GM23248 (cell line): Measurements from ENCODE around the gene GMEB2. TPM values are rescaled to one million over a fixed set of nuclear protein-coding genes. Genes with fewer than 3 reads are reported as not detected.

Experiments used
- DNase-seq: peaks from one replicate; pipeline ENCODE4 v3.0.0-alpha.2; 2015
- H2AFZ ChIP-seq: fragments of 200-600 bp; sonication (generic); 2 replicates; pipeline ENCODE4 v1.6.1; 2016; ENCODE audit warnings: antibody characterized with exemption
- H3F3A ChIP-seq: fragments of 200-600 bp; sonication (generic); 2 replicates; pipeline ENCODE4 v1.6.1; 2016; ENCODE audit warnings: mild to moderate bottlenecking, antibody characterized with exemption, mixed run types; ENCODE audit not compliant: insufficient read depth
- H3K27ac ChIP-seq: fragments of 200-600 bp; sonication (generic); 2 replicates; pipeline ENCODE4 v1.5.1; 2016; ENCODE audit warnings: mild to moderate bottlenecking
- H3K27me3 ChIP-seq: fragments of 200-600 bp; sonication (generic); replicated peaks from 2 replicates; pipeline ENCODE4 v1.6.1; 2016; ENCODE audit warnings: mild to moderate bottlenecking; ENCODE audit not compliant: insufficient read depth
- H3K36me3 ChIP-seq: fragments of 200-600 bp; sonication (generic); 2 replicates; pipeline ENCODE4 v1.6.1; 2016; ENCODE audit warnings: low read depth, mild to moderate bottlenecking
- H3K4me1 ChIP-seq: fragments of 200-600 bp; sonication (generic); 2 replicates; pipeline ENCODE4 v1.6.1; 2016; ENCODE audit warnings: mild to moderate bottlenecking; ENCODE audit not compliant: insufficient read depth
- H3K4me2 ChIP-seq: fragments of 200-600 bp; sonication (generic); one replicate; pipeline ENCODE4 v1.6.1; 2016; ENCODE audit warnings: mild to moderate bottlenecking; ENCODE audit not compliant: unreplicated experiment
- H3K4me3 ChIP-seq: fragments of 200-600 bp; sonication (generic); 2 replicates; pipeline ENCODE4 v1.5.1; 2016; ENCODE audit warnings: mild to moderate bottlenecking
- H3K79me2 ChIP-seq: fragments of 200-600 bp; sonication (generic); 2 replicates; pipeline ENCODE4 v1.6.1; 2016; ENCODE audit warnings: mild to moderate bottlenecking; ENCODE audit not compliant: insufficient read depth
- H3K9ac ChIP-seq: fragments of 200-600 bp; sonication (generic); 2 replicates; pipeline ENCODE4 v1.6.1; 2016; ENCODE audit warnings: mild to moderate bottlenecking
- H3K9me2 ChIP-seq: fragments of 200-600 bp; sonication (generic); 2 replicates; pipeline ENCODE4 v1.6.1; 2016; ENCODE audit warnings: mixed run types, mild to moderate bottlenecking, moderate library complexity; ENCODE audit not compliant: insufficient read depth
- H3K9me3 ChIP-seq: fragments of 200-600 bp; sonication (generic); one replicate; pipeline ENCODE4 v1.6.1; 2017; ENCODE audit warnings: low read depth
- H4K20me1 ChIP-seq: fragments of 200-600 bp; sonication (generic); 2 replicates; pipeline ENCODE4 v1.6.0; 2016; ENCODE audit not compliant: insufficient read depth
- EZH2 ChIP-seq: fragments of 200-600 bp; sonication (generic); IDR thresholded peaks from 2 replicates; pipeline ENCODE4 v1.6.1; 2018; ENCODE audit warnings: antibody characterized with exemption, mild to moderate bottlenecking; ENCODE audit not compliant: insufficient read depth, poor library complexity, severe bottlenecking
- EZH2phosphoT487 ChIP-seq: fragments of 200-600 bp; sonication (generic); IDR thresholded peaks from 2 replicates; pipeline ENCODE4 v1.6.1; 2018; ENCODE audit warnings: antibody characterized with exemption, moderate library complexity, mild to moderate bottlenecking, low read depth; ENCODE audit not compliant: insufficient read depth
- WGBS, 2 experiments: methylation state at CpG; one replicate each; pipeline ENCODE4 v1.1.6; 2015 to 2017; ENCODE audit warnings: low lambda C conversion rate in 2 of 2, low coverage in 1 of 2; ENCODE audit errors: missing lambda C conversion rate in 2 of 2; 5-methylcytosine and 5-hydroxymethylcytosine counted together
- in situ Hi-C: fragments of 300-500 bp; cut with MboI; formaldehyde crosslinking; loops from 2 replicates; pipeline ENCODE4 v1.15.0; 2020
- polyA plus RNA-seq: library from polyadenylated mRNA; unstranded; fragments of >200 nt; fragmentation: Nextera tagmentation; extraction: Ambion mirVana; gene quantifications from 2 replicates; pipeline ENCODE4 v1.2.1, GENCODE V29; 2016
- total RNA-seq: library from RNA; depleted of rRNA; stranded (reverse); fragments of >200 nt; shearing (Covaris generic); gene quantifications from 2 replicates; pipeline ENCODE4 v1.2.3, GENCODE V29; 2014

The GMEB2 gene
- total and polyA plus RNA-seq, 2 experiments from 2014 or later = 7.8 to 13.6 TPM

DNA sequence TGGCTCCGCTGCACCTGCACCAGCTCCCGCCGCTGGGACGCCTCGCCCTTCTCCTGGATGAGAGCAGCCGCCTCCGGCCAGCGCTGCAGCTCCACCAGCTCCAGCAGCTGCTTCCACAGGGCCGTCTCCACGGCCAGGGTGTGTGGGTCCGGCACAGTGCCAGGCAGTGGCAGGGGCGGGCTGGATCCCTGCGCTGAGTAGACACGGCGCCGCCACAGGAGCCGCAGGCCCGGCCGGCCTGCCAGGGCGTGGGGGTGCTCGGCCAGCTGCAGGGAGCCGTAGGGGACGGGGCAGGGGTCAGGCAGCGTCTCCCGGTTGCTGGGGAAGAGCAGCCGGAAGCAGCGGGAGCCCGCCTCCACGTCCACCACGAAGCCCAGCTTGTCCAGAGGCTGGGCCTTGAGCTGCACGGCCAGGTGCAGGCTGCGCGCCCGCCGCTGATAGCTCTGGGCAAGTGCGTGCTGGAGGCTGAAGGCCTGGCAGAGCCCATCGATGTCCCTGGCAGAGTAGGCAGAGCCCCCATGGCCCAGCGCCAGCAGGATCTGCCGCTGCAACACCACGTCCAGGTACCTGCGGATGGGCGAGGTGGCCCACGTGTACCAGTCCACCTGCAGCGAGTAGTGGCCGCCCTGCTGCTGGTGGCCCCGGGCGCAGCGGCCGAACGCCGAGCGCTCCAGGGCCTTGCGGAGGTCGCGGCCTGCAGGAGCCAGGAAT lies 63.5 kb downstream of the GMEB2 start:
- Histone ChIP-seq H3K36me3 (no peaks in the 10 kb centered on the region), H3K9me2 (no peaks in the 10 kb centered on the region), H4K20me1 (no peaks in the 10 kb centered on the region), H3K4me3 (no peak overlapping the region), H3K4me2 (no peak overlapping the region), H3K27me3 (no peaks in the 10 kb centered on the region), H3K9me3 (no peaks in the 10 kb centered on the region), H3K4me1 (no peaks in the 10 kb centered on the region), H3F3A (no peaks in the 10 kb centered on the region), H3K27ac (no peak overlapping the region), H2AFZ (no peak overlapping the region), H3K9ac (no peak overlapping the region), H3K79me2 (no peaks in the 10 kb centered on the region)
- TF ChIP-seq EZH2 (no peak), EZH2phosphoT487 (no peak)
- WGBS, 2 experiments = 94 to 95% methylated on average over 48 to 52 of the region's 55 CpGs
- DNase-seq = no peak
- in situ Hi-C loops = no loop called here

DNA sequence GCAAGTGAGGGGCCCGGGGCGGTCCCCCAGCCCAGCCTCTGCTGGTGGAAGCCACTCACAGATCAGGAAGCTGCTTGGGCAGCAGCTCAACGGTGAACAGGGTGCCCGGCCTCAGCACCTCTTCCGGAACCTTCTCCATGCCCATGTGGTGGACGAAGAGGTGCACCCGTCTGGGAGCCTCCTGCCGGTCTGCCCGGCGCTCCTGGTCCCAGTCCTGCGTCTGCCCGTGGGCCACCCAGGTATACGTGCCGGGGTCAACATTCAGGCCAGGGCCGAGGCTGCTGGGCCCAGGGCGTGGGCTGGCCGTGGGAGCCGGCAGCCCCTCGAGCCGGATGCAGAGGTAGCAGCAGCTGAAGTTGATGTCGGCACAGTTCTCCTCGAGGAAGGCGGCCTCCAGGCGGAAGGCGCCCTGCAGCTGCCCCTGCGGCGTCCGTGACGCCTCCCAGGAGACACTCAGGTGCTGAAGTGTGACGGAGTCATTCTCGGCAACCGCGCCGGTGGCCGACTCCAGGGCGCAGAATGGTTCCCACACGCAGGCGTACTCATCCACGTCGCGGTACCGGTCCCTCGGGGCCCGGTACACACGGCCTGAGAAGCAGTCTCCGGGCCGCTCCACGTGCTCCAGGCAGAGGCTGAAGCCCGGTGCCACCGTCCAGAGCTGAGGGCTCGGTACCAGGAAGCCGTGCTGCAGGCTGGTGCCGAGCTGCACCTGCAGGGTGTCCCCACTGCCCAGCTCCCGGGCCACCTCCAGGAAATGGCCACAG lies 64.3 kb downstream of the GMEB2 start:
- Histone ChIP-seq H3K9ac (no peak overlapping the region), H3K4me1 (no peaks in the 10 kb centered on the region), H3K9me2 (no peaks in the 10 kb centered on the region), H3K4me3 (no peak overlapping the region), H2AFZ (no peak overlapping the region), H3F3A (no peaks in the 10 kb centered on the region), H3K9me3 (no peaks in the 10 kb centered on the region), H3K4me2 (no peak overlapping the region), H3K36me3 (no peaks in the 10 kb centered on the region), H3K27ac (no peak overlapping the region), H4K20me1 (no peaks in the 10 kb centered on the region), H3K27me3 (no peaks in the 10 kb centered on the region), H3K79me2 (no peaks in the 10 kb centered on the region)
- in situ Hi-C loops = no loop called here
- DNase-seq = no peak
- WGBS, 2 experiments = 92 to 94% methylated on average over 45 to 54 of the region's 54 CpGs
- no peak for TF ChIP-seq EZH2
- no peak for TF ChIP-seq EZH2phosphoT487

DNA sequence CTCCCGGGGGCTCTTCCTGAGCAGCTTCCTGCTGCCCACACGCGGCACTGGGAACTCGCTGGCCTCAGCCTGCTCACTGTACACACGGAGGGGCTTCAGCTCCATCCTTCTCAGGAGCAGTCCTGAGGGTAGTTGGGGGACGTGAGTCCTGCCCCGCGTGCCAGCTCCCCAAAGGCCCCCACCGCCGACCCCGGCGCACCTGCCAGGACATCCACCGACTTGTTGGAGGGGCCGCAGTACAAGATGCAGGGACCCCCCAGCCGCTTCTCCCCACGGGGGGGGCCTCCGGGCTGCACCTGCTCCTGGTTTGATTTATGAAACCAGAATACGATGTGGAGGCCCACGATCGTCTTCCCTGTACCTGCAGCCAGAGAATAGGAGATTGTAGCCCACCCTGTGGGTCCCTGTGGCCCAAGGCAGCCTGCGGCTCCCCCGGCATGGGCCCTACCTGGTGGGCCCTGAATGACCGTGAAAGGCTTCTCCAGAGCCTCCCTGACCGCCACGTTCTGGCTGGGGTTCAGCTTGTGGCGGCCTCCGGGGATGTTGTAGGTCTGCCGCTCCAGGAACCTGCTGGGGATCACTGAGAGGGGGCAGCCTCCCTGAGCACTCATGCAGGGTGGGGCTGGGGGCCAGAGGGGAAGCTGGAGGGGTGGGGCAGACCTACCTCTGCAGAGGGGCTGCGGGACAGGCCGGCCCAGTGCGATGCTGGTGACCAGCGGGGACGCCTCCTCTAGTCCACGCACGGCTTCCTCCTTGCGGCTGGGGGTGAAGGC lies 65.1 kb downstream of the GMEB2 start:
- no peaks in the 10 kb centered on the region for H3K36me3 ChIP-seq
- WGBS, 2 experiments = 90 to 91% methylated on average over 26 to 36 of the region's 36 CpGs
- no peaks in the 10 kb centered on the region for H3K79me2 ChIP-seq
- in situ Hi-C loops = no loop called here
- no peak overlapping the region for H3K4me3 ChIP-seq
- H3K4me2 ChIP-seq = no peak overlapping the region
- DNase-seq = no peak
- TF ChIP-seq EZH2 = no peak
- H3K27me3 ChIP-seq = no peaks in the 10 kb centered on the region
- H3K9me3 ChIP-seq = no peaks in the 10 kb centered on the region
- no peaks in the 10 kb centered on the region for H3K4me1 ChIP-seq
- no peaks in the 10 kb centered on the region for H3K9me2 ChIP-seq
- no peaks in the 10 kb centered on the region for H3F3A ChIP-seq
- no peak overlapping the region for H2AFZ ChIP-seq
- no peak overlapping the region for H3K27ac ChIP-seq
- no peak overlapping the region for H3K9ac ChIP-seq
- H4K20me1 ChIP-seq = no peaks in the 10 kb centered on the region

DNA sequence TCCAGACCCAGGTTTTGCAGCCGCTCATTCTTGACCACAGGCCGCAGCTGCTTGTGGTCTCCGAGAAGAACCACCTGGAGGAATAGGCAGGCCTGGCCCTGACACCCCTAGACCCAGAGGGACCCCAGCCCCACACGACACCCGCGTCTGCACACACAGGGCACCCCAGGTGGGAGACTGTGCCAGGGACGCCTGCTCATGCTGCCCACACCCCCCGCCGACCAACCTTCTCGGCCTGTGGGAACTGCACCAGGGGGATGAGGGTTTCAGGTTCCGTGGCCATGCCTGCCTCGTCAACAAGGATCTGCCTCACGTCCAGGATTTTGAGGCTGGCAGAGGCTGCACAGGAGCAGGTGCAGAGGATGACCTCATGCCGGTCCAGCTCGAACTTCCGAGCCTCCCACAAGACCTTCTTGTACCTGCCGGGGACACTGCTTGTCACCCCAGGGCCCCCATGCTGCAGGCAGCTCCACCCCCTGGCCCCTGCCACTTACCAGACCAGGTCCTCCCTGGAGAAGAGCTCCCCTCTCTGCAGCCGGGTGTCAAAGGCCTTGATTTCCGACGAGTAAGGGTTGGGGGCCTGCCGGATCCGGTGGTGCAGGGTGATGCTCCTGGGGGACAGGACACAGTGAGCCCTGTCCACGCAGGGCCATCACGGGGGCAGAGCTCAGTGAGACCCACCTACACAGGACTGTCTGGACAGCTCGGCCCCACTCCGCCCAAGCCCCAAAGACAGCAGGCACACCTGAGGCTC lies 65.9 kb downstream of the GMEB2 start:
- Histone ChIP-seq H4K20me1 (no peaks in the 10 kb centered on the region), H3K4me2 (no peak overlapping the region), H3F3A (no peaks in the 10 kb centered on the region), H3K9ac (no peak overlapping the region), H3K27ac (no peak overlapping the region), H3K4me3 (no peak overlapping the region), H3K9me3 (no peaks in the 10 kb centered on the region), H2AFZ (no peak overlapping the region), H3K36me3 (no peaks in the 10 kb centered on the region), H3K9me2 (no peaks in the 10 kb centered on the region), H3K79me2 (no peaks in the 10 kb centered on the region), H3K27me3 (no peaks in the 10 kb centered on the region), H3K4me1 (no peaks in the 10 kb centered on the region)
- in situ Hi-C loops = no loop called here
- TF ChIP-seq EZH2 = no peak
- no peak for TF ChIP-seq EZH2phosphoT487
- WGBS, 2 experiments = 89 to 90% methylated on average over 24 to 26 of the region's 26 CpGs
- DNase-seq = no peak
